Right hindlimb (tissue), 1 donor: ENCODE data around the gene HTR3A.
"Not testable (repeated sequence)": the region's sequence is repeated elsewhere in the genome, so short reads cannot be mapped to it uniquely, and the experiment has no call there.

Experiments
- DNase-seq: peaks from one replicate; pipeline ENCODE4 v3.0.0-alpha.2; 2018

The HTR3A gene

GRCh38 chr11:113974741-113975470 is at the start of gene HTR3A:
Gene HTR3A, plus strand, starts transcription at chr11:113975108. Its CDS starts 218 bp downstream, at chr11:113975326.
- peak; percentile 53 for DNase-seq

GRCh38 chr11:113926273-113927197 is 48.4 kb upstream of the HTR3A start:
- no peak for DNase-seq

DNA sequence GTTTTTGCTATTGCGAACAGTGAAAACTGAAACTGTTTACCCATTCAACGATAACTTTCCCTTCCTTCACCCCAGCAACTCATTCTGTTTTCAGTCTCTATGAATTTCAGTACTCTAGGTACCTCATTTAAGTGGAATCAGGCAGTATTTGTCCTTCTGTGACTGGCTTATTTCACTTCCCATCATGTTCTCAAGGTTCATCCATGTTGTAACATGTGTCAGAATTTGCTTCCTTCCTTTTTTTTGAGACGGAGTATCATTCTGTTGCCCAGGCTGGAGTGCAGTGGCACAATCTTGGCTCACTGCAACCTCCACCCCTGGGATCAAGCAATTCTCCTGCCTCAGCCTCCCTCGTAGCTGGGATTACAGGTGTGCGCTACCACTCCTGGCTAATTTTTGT is 46.6 kb upstream of the HTR3A start:
- DNase-seq, result no peak

GRCh38 chr11:113932788-113933187 is 42.1 kb upstream of the HTR3A start:
- no peak for DNase-seq

DNA sequence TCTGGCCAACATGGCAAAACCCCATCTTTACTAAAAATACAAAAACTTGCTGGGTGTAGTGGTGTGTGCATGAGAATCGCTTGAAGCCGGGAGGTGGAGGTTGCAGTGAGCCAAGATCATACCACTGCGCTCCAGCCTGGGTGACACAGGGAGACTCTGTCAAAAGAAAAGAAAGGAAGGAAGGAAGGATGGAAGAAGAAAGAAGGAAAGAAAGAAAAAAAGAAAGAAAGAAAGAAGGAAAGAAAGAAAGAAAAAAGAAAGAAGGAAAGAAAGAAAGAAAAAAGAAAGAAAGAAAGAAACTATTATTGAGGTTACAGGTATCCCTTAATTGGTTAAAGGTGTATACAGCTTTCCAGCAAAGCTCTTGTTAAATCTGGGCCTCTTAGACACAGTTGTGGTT is 40.7 kb upstream of the HTR3A start:
- DNase-seq, result not testable (repeated sequence)

DNA sequence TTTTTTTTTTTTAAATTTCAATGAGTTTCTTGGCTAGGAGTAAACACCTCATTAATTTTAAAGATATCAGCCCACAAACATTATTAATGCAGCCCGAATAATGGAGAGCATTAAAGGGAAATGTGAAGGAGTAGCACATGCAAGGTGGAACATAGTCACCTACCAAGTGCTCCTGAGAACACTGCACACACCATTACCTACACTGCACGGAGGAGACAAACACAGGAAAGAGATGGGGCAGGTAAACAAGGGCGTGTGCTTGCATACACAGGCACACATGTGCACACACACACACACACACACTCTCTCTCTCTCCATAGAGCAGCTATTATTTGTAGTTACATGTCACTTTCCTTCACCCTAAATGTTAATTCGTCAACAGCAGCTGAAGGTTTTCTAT is 40.1 kb upstream of the HTR3A start:
- no peak for DNase-seq

DNA sequence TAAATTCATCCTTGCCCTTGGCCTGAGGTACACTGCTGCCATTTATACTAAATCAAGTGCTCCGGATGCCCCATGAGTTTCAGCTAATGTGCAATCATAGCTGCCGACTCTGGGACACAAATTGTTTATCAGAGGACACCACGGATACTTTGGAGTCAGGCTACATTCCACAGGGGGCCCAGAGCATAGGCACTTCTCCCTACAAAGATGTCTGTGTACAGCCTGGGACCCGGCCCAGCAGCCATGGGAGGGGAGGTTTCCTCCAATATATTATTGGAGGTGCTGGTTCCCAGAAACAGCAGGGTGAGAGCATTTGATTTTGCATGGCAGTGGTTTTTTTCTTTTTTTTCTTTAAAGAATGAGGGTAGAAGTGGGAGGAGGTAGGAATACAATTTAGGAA is 39.0 kb upstream of the HTR3A start:
- no peak for DNase-seq

- no peak for DNase-seq
These were observed 37.0 kb upstream of the HTR3A start for GRCh38 chr11:113937918-113938317.

- DNase-seq, result no peak
These were observed 32.7 kb upstream of the HTR3A start for GRCh38 chr11:113942256-113942655.

- not testable (repeated sequence) for DNase-seq
These were observed 28.7 kb upstream of the HTR3A start for GRCh38 chr11:113946162-113946561.

DNA sequence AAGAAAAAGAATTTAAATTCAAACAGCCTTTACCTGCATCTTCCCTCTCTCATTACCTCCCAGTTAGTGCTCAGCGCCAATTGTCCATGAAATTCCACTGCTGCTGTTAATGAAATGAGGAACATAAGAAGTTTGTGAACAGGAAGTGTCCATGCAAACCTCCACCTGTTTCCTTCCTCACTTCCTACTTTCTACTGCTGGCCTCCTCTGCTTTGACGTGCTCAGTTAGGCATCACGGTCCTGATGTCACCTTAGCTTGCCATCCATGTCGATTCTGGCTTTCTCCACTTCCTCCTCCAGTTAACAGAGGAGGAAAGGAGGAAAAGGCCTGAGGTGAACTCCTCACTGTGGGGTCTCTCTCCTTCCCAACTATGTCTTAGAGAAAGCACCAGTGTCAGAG is 26.9 kb upstream of the HTR3A start:
- no peak for DNase-seq

DNA sequence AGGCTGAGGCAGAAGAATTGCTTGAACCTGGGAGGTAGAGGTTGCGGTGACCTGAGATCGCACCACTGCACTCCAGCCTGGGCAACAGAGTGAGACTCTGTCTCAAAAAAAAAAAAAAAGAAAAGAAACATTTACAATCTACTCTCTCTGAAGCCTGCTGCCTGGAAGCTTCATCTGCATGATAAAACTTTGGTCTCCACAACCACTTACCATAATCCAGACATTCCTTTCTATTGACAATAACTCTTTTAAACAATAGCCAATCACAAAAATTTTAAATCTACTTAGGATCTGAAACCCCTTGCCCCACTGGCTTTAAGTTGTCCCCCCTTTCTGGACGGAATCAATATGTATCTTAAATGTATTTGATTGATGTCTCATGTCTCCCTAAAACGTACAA is 25.0 kb upstream of the HTR3A start:
- no peak for DNase-seq

GRCh38 chr11:113951537-113951936 is 23.4 kb upstream of the HTR3A start:
- no peak for DNase-seq

- DNase-seq, result no peak
These were observed 22.8 kb upstream of the HTR3A start for GRCh38 chr11:113952070-113952469.

DNA sequence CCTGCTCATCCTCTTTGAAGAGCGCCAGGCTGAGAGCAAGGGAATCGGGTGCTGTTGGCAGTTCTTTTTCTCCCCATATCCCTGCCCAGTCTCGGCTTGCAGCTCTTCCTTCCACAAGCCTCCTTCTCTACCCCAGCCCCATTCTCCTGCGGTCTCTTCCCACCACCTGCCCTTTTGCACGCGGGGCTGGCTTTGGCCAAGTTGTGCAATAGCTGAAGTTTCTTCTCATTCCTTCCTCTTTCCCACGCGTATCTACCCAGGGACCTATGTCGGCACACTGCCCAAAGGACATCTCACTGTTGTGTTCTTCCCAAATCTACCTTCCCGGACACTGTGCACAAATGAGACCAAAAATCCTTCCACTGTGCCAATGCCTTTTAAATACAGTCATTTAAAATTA is 22.3 kb upstream of the HTR3A start:
- no peak for DNase-seq

- no peak for DNase-seq
These were observed 20.7 kb upstream of the HTR3A start for GRCh38 chr11:113954235-113954634.

DNA sequence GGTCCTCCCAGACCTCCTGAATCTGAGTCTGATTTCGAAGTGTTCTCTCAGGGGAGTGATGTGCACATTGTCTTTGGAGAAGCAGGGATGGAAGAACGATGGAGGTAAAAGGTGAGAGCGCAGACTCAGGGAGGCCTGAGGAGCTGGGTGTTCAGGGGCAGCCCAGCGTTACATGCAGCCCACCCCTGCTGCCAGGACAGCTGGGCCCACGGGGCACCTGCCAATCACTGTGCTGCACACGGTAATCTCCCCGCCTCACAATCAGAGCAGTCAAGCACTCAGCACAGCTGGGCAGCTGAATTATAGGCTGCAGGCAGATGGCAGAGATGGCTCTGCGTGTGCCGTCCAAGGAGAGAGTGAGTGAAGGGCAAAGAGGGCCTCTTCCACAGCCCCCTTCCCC is 17.9 kb upstream of the HTR3A start:
- no peak for DNase-seq

GRCh38 chr11:113960702-113961330 is 14.1 kb upstream of the HTR3A start:
- no peak for DNase-seq

GRCh38 chr11:113967361-113967760 is 7.5 kb upstream of the HTR3A start:
- no peak for DNase-seq

DNA sequence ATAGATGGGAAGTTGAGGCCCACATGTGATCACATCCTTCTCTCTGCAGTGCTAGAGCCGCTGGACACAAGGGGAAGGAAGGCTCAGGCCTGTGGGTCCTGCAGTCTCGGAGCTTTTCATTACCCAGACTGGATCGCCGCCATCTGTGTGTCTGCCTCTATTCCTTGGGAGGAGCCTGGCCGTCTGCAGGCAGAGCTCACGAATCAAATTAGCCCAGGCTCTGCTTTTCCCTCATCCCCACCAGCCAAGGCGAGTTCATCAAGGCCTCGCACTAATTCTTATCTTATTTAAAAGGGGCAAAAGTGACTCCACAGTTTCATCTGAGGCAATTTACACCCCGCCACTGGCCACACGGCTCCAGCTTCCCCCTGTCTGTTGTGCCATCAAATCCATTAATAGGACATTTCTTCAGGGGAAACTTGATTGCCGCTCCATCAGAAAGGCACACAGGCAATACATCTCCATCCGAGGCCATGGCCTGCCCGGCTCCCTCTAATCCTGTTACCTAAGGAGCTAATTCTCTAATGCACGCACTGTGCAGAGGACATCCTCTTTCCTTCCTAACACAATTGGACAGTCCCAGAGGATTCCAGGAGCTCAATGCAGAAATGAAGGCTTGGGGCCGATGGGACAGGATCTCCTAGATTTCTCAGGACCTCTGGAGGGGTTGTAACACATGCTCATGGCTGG is 3.3 kb upstream of the HTR3A start:
- DNase-seq, result no peak

- DNase-seq, result no peak
These were observed 2.2 kb downstream of the HTR3A start for GRCh38 chr11:113977071-113977490.

- DNase-seq, result no peak
These were observed 2.8 kb downstream of the HTR3A start for GRCh38 chr11:113977701-113978100.

DNA sequence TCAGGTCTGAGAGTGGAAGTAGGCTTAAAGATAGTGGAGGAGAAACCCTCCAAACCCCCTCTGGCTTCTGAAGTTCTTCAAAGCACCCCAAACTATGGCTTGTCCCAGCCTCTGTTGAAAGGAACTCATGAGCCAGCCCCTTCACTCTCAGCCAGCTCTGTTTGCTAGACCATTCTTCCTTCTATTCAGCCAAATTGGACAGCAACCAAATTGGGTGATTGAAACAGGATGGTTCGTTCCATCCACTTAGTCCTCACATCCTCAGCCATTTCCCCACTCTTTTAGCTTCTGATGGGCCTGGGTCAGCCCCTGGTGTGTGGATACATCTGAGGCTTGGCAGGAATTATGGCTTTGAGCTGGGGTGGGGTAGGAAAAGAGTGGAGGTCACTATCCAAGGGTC is 4.5 kb downstream of the HTR3A start:
- no peak for DNase-seq
